HG03108 (cell line): ENCODE data around the gene NFATC4.
"Not testable (repeated sequence)": the region's sequence is repeated elsewhere in the genome, so short reads cannot be mapped to it uniquely, and the experiment has no call there.

Experiments used
- ATAC-seq: cut with Tn5 transposase; IDR thresholded peaks from one replicate; pipeline ENCODE4 v1.9.1; 2021; ENCODE audit warnings: moderate library complexity; ENCODE audit not compliant: unreplicated experiment

The NFATC4 gene

DNA sequence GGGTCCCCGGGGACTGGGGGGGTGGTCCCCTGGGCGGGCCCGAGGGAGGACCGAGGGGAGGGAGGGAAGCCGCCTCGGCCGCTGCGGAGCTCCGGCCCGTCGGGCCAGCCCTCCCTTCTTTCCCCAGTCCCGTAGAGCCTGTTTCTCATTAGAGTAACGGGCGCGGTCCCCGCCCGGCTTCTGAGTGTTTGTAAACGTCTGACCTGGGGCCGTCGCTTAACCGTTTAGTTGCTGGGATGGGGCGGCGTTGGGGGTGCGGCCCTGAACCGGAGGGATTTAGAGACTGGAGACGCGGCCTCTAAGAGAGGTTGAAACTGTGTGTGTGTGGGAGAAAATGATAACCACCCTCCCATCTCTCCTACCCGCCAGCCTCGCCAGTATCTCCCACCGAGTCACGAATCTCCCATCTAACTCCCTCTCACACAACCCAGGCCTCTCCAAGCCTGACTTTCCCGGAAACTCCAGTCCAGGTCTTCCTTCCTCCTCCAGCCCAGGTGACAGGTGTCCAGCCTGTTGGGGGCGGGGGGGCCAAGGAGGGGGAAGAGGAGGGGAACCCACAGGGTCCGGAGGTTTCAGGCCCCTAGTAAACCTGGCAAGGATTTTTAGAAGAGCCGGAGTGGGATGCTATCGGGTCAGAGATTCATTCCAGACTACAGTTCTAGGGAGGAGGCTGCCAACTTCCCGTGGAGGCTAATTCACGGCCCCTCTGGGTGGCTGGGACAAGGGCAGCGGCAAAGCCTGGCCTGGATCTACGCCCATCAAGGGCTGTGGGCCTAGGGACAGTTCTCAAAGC lies 1.1 kb upstream of the NFATC4 start:
- peak; percentile 25 for ATAC-seq

DNA sequence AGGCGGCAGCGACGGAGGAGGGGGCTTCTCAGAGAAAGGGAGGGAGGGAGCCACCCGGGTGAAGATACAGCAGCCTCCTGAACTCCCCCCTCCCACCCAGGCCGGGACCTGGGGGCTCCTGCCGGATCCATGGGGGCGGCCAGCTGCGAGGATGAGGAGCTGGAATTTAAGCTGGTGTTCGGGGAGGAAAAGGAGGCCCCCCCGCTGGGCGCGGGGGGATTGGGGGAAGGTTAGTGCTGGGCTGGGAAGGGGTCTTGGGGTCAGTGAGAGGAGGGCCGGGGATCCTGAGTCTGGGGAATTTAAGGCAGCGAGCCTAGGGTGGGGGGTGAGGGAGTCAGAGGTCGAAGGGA lies 203 bp downstream of the NFATC4 start:
- ATAC-seq, result no peak

DNA sequence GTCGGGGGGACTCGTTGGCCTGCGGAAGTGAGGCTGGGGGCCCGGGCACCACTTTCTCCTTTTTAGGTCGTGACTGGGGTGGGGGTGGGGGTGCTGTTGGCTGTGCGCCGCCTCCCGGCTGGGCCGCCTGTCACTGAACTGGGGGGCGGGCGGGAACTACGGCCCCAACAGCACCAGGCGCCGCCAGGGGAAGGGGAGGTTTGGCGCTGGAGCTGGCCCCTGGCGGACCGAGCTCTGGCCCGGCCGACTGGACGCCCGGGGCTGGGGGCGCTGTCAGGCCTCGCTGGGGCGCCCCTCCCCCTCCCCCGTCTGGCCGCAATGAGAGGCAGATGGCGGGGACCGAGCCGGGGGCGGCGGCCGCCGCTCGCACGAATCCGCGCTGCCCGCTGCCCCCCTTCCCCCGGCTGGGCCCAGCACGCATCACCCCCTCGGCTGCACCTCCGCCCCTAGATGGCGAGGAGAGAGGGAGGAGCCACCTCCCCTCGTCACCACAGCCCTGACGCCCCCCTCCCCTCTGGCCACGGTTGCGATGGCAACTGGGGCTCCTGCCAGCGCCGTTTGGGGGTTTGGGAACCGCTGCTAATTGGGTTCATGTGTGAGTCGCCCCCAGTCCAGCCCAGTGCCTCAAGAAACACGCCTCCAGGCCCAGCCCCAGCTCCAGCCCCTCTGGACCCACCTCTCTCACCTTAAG lies 723 bp downstream of the NFATC4 start:
- ATAC-seq, result no peak

GRCh38 chr14:24369463-24369862 lies 1.5 kb downstream of the NFATC4 start:
- ATAC-seq, result no peak

DNA sequence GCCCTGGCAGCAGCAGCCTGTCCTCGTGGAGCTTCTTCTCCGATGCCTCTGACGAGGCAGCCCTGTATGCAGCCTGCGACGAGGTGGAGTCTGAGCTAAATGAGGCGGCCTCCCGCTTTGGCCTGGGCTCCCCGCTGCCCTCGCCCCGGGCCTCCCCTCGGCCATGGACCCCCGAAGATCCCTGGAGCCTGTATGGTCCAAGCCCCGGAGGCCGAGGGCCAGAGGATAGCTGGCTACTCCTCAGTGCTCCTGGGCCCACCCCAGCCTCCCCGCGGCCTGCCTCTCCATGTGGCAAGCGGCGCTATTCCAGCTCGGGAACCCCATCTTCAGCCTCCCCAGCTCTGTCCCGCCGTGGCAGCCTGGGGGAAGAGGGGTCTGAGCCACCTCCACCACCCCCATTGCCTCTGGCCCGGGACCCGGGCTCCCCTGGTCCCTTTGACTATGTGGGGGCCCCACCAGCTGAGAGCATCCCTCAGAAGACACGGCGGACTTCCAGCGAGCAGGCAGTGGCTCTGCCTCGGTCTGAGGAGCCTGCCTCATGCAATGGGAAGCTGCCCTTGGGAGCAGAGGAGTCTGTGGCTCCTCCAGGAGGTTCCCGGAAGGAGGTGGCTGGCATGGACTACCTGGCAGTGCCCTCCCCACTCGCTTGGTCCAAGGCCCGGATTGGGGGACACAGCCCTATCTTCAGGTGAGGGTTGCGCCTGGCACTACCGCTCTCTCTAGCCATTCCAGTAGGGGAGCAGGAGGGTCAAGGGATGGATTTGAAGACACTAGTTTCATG lies 2.1 kb downstream of the NFATC4 start:
- no peak for ATAC-seq

GRCh38 chr14:24370748-24371147 lies 2.8 kb downstream of the NFATC4 start:
- no peak for ATAC-seq

GRCh38 chr14:24371605-24372004 lies 3.6 kb downstream of the NFATC4 start:
- not testable (repeated sequence) for ATAC-seq

- ATAC-seq, result no peak
Observed at GRCh38 chr14:24372701-24373416, 4.9 kb downstream of the NFATC4 start.

DNA sequence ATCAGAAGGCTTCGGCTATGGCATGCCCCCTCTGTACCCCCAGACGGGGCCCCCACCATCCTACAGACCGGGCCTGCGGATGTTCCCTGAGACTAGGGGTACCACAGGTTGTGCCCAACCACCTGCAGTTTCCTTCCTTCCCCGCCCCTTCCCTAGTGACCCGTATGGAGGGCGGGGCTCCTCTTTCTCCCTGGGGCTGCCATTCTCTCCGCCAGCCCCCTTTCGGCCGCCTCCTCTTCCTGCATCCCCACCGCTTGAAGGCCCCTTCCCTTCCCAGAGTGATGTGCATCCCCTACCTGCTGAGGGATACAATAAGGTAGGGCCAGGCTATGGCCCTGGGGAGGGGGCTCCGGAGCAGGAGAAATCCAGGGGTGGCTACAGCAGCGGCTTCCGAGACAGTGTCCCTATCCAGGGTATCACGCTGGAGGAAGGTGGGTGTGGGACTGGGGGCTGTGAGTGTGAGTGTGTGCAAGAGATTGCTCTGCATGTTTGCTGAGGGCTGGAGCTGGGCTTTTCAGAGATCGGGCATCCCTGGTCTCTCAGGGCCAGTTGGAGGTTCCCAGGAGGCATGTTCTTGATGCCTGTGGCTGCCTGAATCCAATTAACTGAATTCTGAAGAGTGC lies 8.6 kb downstream of the NFATC4 start:
- no peak for ATAC-seq

DNA sequence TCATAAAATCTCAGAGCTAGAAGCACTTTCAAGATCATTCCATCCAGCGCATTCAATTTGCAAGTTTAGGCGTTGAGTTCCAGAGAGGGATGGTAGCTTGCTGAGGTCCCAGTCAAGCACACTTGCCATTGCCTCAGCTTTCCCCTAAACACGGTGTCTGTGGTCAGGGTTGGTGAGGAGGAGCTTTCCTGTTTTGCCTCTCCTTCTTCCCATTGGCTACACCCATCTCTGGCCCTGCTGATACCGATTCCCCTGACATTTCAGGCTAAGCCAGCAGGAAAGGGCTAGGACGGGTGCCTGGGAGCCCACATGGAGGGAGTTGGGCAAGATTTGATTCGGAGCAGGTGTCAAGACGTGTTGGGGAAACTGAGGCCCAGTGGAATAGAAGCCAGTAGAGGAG lies 9.1 kb downstream of the NFATC4 start:
- ATAC-seq, result no peak

GRCh38 chr14:24377657-24378056 lies 9.7 kb downstream of the NFATC4 start:
- no peak for ATAC-seq

DNA sequence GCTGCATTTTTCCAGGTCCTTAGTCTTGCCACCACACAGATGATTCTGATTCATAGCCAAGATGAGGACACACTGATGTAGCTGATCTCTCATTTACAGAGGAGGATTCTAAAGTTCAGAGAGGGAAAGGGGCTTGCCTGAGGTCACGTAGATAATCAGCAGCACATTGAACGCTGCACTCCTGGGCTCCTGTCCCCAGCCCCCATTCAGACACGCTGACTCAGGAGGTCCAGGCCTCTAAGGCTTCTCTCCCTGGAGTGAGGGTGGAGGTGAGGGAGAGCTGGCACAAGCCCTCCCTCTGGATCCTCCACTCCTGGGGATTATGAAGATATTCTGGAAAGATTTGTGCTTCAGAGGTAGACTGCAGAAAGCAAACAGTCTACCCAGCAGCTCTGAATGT lies 10.3 kb downstream of the NFATC4 start:
- no peak for ATAC-seq

GRCh38 chr14:24378981-24379906 lies 11.3 kb downstream of the NFATC4 start:
- ATAC-seq, result no peak

DNA sequence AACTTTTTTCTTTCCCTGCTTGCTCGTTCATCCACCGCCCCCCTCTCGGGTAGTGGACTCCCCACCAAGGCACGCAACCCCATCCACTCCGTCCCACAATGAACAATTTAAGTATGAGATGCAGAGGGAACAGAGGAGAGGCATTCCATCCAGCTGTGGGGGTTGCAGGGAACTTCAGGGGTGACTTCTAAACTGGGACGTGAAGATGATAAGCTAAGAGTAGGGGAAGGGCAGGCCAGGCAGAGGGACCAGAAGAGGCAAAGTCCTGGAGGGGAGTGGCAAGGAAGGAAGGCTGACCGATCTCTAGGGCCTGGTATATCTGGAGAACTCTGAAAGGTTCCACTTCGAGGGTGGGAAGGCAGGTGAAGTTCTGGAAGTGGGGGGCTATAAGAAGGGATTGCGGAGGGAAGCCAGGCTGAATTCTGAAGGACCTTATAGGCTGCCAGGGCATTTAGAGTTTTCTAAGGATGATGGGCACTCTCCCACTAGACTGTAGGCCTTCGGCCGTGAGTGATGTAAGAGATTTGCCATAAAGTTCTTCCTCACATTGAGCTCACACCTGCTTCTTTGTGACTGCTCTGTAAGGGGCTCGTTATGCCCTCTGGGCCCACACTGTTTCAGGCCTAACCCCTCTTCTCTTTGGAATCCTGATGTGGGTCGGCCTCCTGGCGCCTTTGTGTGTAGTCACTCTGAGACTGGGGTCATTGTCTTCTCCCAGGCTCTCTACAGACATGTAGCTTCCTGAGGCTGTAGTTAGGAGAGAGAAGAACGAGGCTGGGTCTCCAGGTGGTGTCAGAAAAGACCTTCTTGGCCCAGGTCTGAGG lies 12.1 kb downstream of the NFATC4 start:
- ATAC-seq, result no peak

DNA sequence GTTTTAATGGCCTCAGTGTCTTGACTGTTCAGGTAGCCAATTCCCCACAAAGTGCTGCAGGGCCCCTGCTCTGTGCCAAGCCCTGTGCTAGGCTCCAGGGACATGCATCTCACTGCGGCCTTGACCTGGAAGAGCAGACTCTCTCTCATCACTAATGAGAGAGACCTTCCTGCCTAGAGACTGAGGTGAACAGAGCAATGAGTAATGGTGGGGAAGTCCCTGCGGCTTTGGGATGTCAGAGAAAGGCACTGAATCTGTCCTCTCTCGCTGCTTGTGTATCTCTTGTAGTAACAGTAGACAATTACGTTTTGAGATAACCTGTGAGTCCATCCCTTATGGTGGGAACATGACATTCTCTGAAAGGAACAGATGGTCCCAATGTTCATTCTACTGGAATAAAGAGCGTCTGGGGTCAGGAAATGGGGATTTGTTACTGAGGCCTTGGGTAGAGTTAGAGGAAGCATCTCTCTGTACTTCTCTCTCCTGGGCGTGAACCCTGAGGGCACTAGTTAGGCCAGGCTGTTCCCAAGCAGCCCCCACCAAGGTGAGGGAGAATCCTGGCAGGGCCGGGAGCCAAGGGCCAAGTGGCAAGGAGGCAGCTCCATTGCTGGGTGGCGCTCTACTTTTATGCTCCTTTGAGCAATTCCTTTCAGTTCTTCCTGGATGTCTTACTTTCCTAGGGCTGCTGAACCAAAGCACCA lies 13.5 kb downstream of the NFATC4 start:
- ATAC-seq, result no peak

DNA sequence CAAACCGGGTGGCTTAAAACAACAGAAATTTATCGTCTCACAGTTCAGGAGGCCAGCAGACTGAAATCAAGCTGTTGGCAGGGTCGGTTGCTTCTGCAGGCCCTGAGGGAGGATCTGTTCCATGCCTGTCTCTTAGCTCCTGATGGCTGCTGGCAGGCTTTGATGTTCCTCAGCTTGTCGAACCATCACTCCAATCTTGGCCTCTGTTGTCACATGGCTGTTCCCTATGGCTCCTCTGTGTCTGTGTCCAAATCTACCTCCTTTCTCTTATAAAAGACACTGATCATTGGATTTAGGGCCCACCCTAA lies 14.0 kb downstream of the NFATC4 start:
- no peak for ATAC-seq

DNA sequence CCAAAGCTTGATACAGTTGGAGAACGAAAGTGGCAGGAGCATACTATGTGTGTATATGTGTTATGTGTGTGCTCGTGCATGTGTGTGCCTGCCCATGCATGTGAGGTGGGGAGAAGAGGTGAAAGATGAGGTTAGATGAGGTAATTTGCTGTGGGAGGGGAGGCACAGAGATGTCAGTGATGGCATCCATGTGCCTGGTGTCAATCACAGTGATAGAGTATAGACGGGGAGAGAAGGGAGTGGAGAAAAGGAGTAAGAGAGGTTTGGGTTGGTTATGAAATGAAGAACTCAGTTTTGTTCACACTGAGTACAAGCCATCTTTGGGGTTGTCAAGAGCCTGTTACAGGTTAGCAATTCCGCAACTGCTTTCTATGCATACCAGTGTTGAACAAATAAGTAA lies 16.2 kb downstream of the NFATC4 start:
- ATAC-seq, result no peak

DNA sequence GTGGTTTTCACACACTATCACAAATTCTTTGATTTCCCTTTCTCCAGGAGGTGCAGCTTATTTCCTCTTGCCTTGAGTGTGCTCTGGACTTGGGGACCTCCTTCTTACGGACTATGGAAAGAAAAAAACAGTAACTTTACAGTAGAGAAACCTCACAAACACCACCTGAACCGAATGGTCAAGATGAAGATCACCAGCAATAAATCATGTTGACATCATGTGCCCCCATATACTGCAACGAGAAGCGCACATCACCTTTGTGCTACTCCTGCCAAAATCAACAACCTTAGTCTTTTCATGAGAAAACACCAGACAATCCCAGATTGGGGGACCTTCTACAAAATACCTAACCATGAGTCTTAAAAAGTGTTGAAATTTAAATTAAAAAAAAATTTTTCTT lies 17.5 kb downstream of the NFATC4 start:
- ATAC-seq, result no peak

- ATAC-seq, result no peak
Observed at GRCh38 chr14:24387009-24387345, 19.0 kb downstream of the NFATC4 start.
